ENCODE results near the gene DAPK3. TPM values are rescaled to one million over a fixed set of nuclear protein-coding genes. Genes with fewer than 3 reads are reported as not detected.

DAPK3 gene
- polyA plus RNA-seq, 1 experiment: 105 TPM

- no peaks in the 10 kb centered on the region; the same call in 1 of the 2 replicates for H3K9me3 ChIP-seq (ENCODE audit: control insufficient read depth, insufficient read depth, low read length)
- ChIA-PET POLR2A (interaction anchor here (0.6 to 8.1 kb wide), 18 partner anchors 10 to 357 kb away, joined by 3 to 221 read pairs (median 6); partner anchors contain the start of genes DAPK3, MRPL54 and PIAS4), CTCF (interaction anchor here (0.6 to 1.7 kb wide), 6 partner anchors 154 to 1594 kb away, joined by 3 to 17 read pairs (median 4); no protein-coding TSS in a partner anchor)
- peak overlapping the region; percentile 97 for H3K4me3 ChIP-seq (ENCODE audit: low read depth, low read length)
- TF ChIP-seq CTCF (IDR thresholded peaks at IDR 0.05; ENCODE audit: low read depth, low read length): no peak
- H3K27me3 ChIP-seq (ENCODE audit: control insufficient read depth, insufficient read depth, low read length): no peaks in the 10 kb centered on the region
- H3K27ac ChIP-seq (ENCODE audit: low read depth, low read length): peak overlapping the region; percentile 75
- no peak for DNase-seq (ENCODE audit: low read depth, low spot score)
These were observed 14.9 kb upstream of the DAPK3 start for GRCh38 chr19:3985643-3986259.

- no peaks in the 10 kb centered on the region for H3K27me3 ChIP-seq (ENCODE audit: control insufficient read depth, insufficient read depth, low read length)
- no peak for TF ChIP-seq CTCF (IDR thresholded peaks at IDR 0.05; ENCODE audit: low read depth, low read length)
- DNase-seq (ENCODE audit: low read depth, low spot score): peak; percentile 86
These were observed 14.2 kb upstream of the DAPK3 start, which contains the start of gene EEF2 for GRCh38 chr19:3984908-3985642. EEF2 (minus strand) TSS chr19:3985463; CDS start chr19:3985380, 83 bp downstream.

GRCh38 chr19:3984584-3984907 lies 13.6 kb upstream of the DAPK3 start:
- H3K27me3 ChIP-seq (ENCODE audit: control insufficient read depth, insufficient read depth, low read length): no peaks in the 10 kb centered on the region
- POLR2A ChIA-PET: interaction anchor here (1.0 to 8.1 kb wide), 8 partner anchors 9 to 222 kb away, joined by 3 to 221 read pairs (median 10); partner anchors contain the start of genes DAPK3 and MRPL54
- no peaks in the 10 kb centered on the region; the same call in 1 of the 2 replicates for H3K9me3 ChIP-seq (ENCODE audit: control insufficient read depth, insufficient read depth, low read length)
- no peak for DNase-seq (ENCODE audit: low read depth, low spot score)
- peak overlapping the region; percentile 97 for H3K4me3 ChIP-seq (ENCODE audit: low read depth, low read length)
- TF ChIP-seq CTCF (IDR thresholded peaks at IDR 0.05; ENCODE audit: low read depth, low read length): no peak
- peak overlapping the region; percentile 82 for H3K27ac ChIP-seq (ENCODE audit: low read depth, low read length)
- CTCF ChIA-PET: no interaction called here

More at GRCh38 chr19:3984908-3985642, 14.2 kb upstream of the DAPK3 start, which contains the start of gene EEF2:
- ChIA-PET POLR2A (interaction anchor here (0.6 to 8.1 kb wide), 19 partner anchors 9 to 357 kb away, joined by 3 to 221 read pairs (median 5); partner anchors contain the start of genes DAPK3, MRPL54 and PIAS4), CTCF (interaction anchor here (0.6 to 1.7 kb wide), 4 partner anchors 155 to 1593 kb away, joined by 3 to 17 read pairs (median 7); no protein-coding TSS in a partner anchor)
- Histone ChIP-seq H3K27ac (ENCODE audit: low read depth, low read length) (peak within 1 kb of the TSS; percentile 82), H3K4me3 (ENCODE audit: low read depth, low read length) (peak within 1 kb of the TSS; percentile 97), H3K9me3 (ENCODE audit: control insufficient read depth, insufficient read depth, low read length) (no peaks in the 10 kb centered on the region; the same call in 1 of the 2 replicates)

- H3K27ac ChIP-seq (ENCODE audit: low read depth, low read length): peak overlapping the region; percentile 31
These were observed 13.2 kb upstream of the DAPK3 start for GRCh38 chr19:3983936-3984583.

More at GRCh38 chr19:3983936-3984583, 13.2 kb upstream of the DAPK3 start:
- H3K9me3 ChIP-seq (ENCODE audit: control insufficient read depth, insufficient read depth, low read length): no peaks in the 10 kb centered on the region; the same call in 1 of the 2 replicates
- DNase-seq (ENCODE audit: low read depth, low spot score): no peak
- peak overlapping the region; percentile 97 for H3K4me3 ChIP-seq (ENCODE audit: low read depth, low read length)
- POLR2A ChIA-PET: interaction anchor here (1.0 to 8.1 kb wide), 4 partner anchors 8 to 214 kb away, joined by 3 to 221 read pairs (median 27); partner anchors contain the start of gene DAPK3
- H3K27me3 ChIP-seq (ENCODE audit: control insufficient read depth, insufficient read depth, low read length): no peaks in the 10 kb centered on the region
- CTCF ChIA-PET: no interaction called here
- TF ChIP-seq CTCF (IDR thresholded peaks at IDR 0.05; ENCODE audit: low read depth, low read length): no peak

All from AG04450 (cell line).